Prostate gland (tissue), 2 donors: ENCODE results near the gene ARL10. TPM values are rescaled to one million over a fixed set of nuclear protein-coding genes. Genes with fewer than 3 reads are reported as not detected.

Experiments
- DNase-seq: peaks from one replicate; pipeline ENCODE4 v3.0.0-alpha.2; 2019; ENCODE audit warnings: low spot score
- H3K27ac ChIP-seq, 2 donors: fragments of 200-600 bp; sonication (generic); 2 replicates each; pipeline ENCODE4 v1.5.1; 2017 to 2019
- H3K27me3 ChIP-seq: fragments of 200-600 bp; sonication (generic); replicated peaks from 2 replicates; pipeline ENCODE4 v1.5.1; 2019; ENCODE audit not compliant: insufficient read depth
- H3K36me3 ChIP-seq, 2 donors: fragments of 200-600 bp; sonication (generic); 1 replicate in 1 of 2; 2 replicates in 1 of 2; pipeline versions ENCODE4 v1.5.1 to v1.8.1; 2017 to 2019
- H3K4me1 ChIP-seq: fragments of 200-600 bp; sonication (generic); replicated peaks from 2 replicates; pipeline ENCODE4 v1.5.1; 2019
- H3K4me3 ChIP-seq, 2 donors: fragments of 200-600 bp; sonication (generic); 2 replicates each; pipeline ENCODE4 v1.5.1; 2017 to 2019
- H3K9me3 ChIP-seq: fragments of 200-600 bp; sonication (generic); 2 replicates; pipeline ENCODE4 v1.5.1; 2017
- CTCF ChIP-seq, 4 experiments: fragments of 200-600 bp in 2 of 4; fragments of 450-650 bp in 2 of 4; sonication (generic) in 2 of 4; IDR thresholded peaks; 1 replicate in 3 of 4; 2 replicates in 1 of 4; pipeline ENCODE4 v1.5.1; 2016 to 2019; ENCODE audit warnings: antibody characterized with exemption in 4 of 4, mild to moderate bottlenecking in 2 of 4, moderate library complexity in 2 of 4
- POLR2A ChIP-seq: fragments of 450-650 bp; IDR thresholded peaks from one replicate; pipeline ENCODE4 v1.6.1; 2016; ENCODE audit warnings: antibody characterized with exemption, mild to moderate bottlenecking
- POLR2AphosphoS5 ChIP-seq: sonication (generic); formaldehyde crosslinking; IDR thresholded peaks from one replicate; pipeline ENCODE4 v1.6.1; 2017; ENCODE audit warnings: antibody characterized with exemption
- WGBS: methylation state at CpG from one replicate; pipeline ENCODE4 v1.1.5; 2018; 5-methylcytosine and 5-hydroxymethylcytosine counted together
- intact Hi-C: fragments of 100-400 bp; cut with DNase I; formaldehyde crosslinking; loops from one replicate; pipeline ENCODE4 v1.14.2; 2022
- total RNA-seq, 2 donors: library from RNA; depleted of rRNA; stranded (reverse); fragments of >200 nt; gene quantifications; one replicate each; pipeline ENCODE4 v1.1.0, GENCODE V29; 2016

ARL10 gene
- total RNA-seq, 2 donors from 2014 or later = 2.4 to 8.2 TPM

- no peaks in the 10 kb centered on the region for H3K4me1 ChIP-seq
- no peak overlapping the region for H3K27ac ChIP-seq
- no peak for DNase-seq
- intact Hi-C loops = no loop called here
- H3K27me3 ChIP-seq = no peaks in the 10 kb centered on the region
- TF ChIP-seq POLR2AphosphoS5 (no peak), CTCF (IDR thresholded peaks at IDR 0.05) (no peak), POLR2A (no peak)
- no peak overlapping the region for H3K4me3 ChIP-seq
- no peaks in the 10 kb centered on the region for H3K36me3 ChIP-seq
- no peaks in the 10 kb centered on the region for H3K9me3 ChIP-seq
Observed at GRCh38 chr5:176334031-176334770, 31.1 kb upstream of the ARL10 start.

- Histone ChIP-seq H3K4me3 (no peak overlapping the region), H3K9me3 (no peaks in the 10 kb centered on the region), H3K36me3 (no peaks in the 10 kb centered on the region), H3K27me3 (no peaks in the 10 kb centered on the region), H3K4me1 (no peaks in the 10 kb centered on the region), H3K27ac (no peak overlapping the region)
- 53% methylated on average over 1 of the region's 1 CpG for WGBS
- TF ChIP-seq CTCF (IDR thresholded peaks at IDR 0.05) (no peak), POLR2AphosphoS5 (no peak), POLR2A (no peak)
- intact Hi-C loops = no loop called here
- no peak for DNase-seq
Observed at GRCh38 chr5:176337913-176338312, 27.4 kb upstream of the ARL10 start.

GRCh38 chr5:176339304-176339703, 26.0 kb upstream of the ARL10 start:
- no peak for TF ChIP-seq POLR2AphosphoS5
- TF ChIP-seq POLR2A = no peak
- no peak for TF ChIP-seq CTCF (IDR thresholded peaks at IDR 0.05)
- 86% methylated on average over 5 of the region's 5 CpGs for WGBS
- Histone ChIP-seq H3K4me3 (no peak overlapping the region), H3K9me3 (no peaks in the 10 kb centered on the region), H3K27me3 (no peaks in the 10 kb centered on the region), H3K4me1 (no peaks in the 10 kb centered on the region), H3K36me3 (no peaks in the 10 kb centered on the region), H3K27ac (no peak overlapping the region)
- DNase-seq = no peak
- intact Hi-C loops = no loop called here

- Histone ChIP-seq H3K9me3 (no peaks in the 10 kb centered on the region), H3K27me3 (no peaks in the 10 kb centered on the region), H3K36me3 (peaks cover 3 to 8% of the 10 kb centered on the region in 2 donors), H3K4me1 (no peaks in the 10 kb centered on the region), H3K4me3 (no peak overlapping the region), H3K27ac (no peak overlapping the region)
- DNase-seq = no peak
- WGBS = 81% methylated on average over 2 of the region's 2 CpGs
- intact Hi-C loops = no loop called here
- TF ChIP-seq POLR2AphosphoS5 (no peak), CTCF (IDR thresholded peaks at IDR 0.05) (no peak), POLR2A (no peak)
Observed at GRCh38 chr5:176341325-176342157, 23.7 kb upstream of the ARL10 start.

GRCh38 chr5:176342158-176342483, 23.2 kb upstream of the ARL10 start:
- TF ChIP-seq POLR2AphosphoS5 (no peak), POLR2A (no peak), CTCF (IDR thresholded peaks at IDR 0.05) (no peak)
- peaks cover 6 to 11% of the 10 kb centered on the region in 2 donors for H3K36me3 ChIP-seq

More at GRCh38 chr5:176342158-176342483, 23.2 kb upstream of the ARL10 start:
- Histone ChIP-seq H3K9me3 (no peaks in the 10 kb centered on the region), H3K27ac (no peak overlapping the region), H3K27me3 (no peaks in the 10 kb centered on the region), H3K4me3 (no peak overlapping the region), H3K4me1 (no peaks in the 10 kb centered on the region)
- intact Hi-C loops = no loop called here
- DNase-seq = no peak
- WGBS = 59% methylated on average over 1 of the region's 1 CpG
